Heart right ventricle (tissue), 16 donors: ENCODE measurements around the gene ZNF398. TPM values are rescaled to one million over a fixed set of nuclear protein-coding genes. Genes with fewer than 3 reads are reported as not detected.
A peak's percentile ranks its signal among the peaks of the same experiment; 100 is the strongest.

Experiments
- ATAC-seq, 8 donors: fragments of 200-7000 bp; cut with Tn5 transposase; one replicate each; pipeline ENCODE4 v1.9.1; 2020; ENCODE audit warnings: mild to moderate bottlenecking in 8 of 8, moderate library complexity in 8 of 8, moderate number of reproducible peaks in 1 of 8
- DNase-seq, 2 donors: peaks; one replicate each; pipeline ENCODE4 v3.0.0-alpha.2; 2020
- H3K27ac ChIP-seq, 10 donors: fragments of 200-600 bp; sonication (generic) in 2 of 10; one replicate each; pipeline versions ENCODE4 v1.5.0 to v1.8.0; 2020 to 2022; ENCODE audit warnings: mild to moderate bottlenecking in 3 of 10
- H3K27me3 ChIP-seq, 7 donors: fragments of 200-600 bp; one replicate each; pipeline ENCODE4 v1.8.0; 2021 to 2022; ENCODE audit warnings: mild to moderate bottlenecking in 2 of 7
- H3K36me3 ChIP-seq, 9 donors: fragments of 200-600 bp; sonication (generic) in 1 of 9; one replicate each; pipeline versions ENCODE4 v1.5.0 to v1.8.0; 2020 to 2022; ENCODE audit warnings: mild to moderate bottlenecking in 2 of 9
- H3K4me1 ChIP-seq, 9 donors: fragments of 200-600 bp; sonication (generic) in 1 of 9; one replicate each; pipeline versions ENCODE4 v1.5.0 to v1.8.0; 2020 to 2022; ENCODE audit warnings: mild to moderate bottlenecking in 4 of 9
- H3K4me3 ChIP-seq, 10 donors: fragments of 200-600 bp; sonication (generic) in 2 of 10; one replicate each; pipeline versions ENCODE4 v1.5.0 to v1.8.0; 2020 to 2022; ENCODE audit warnings: mild to moderate bottlenecking in 7 of 10, moderate library complexity in 2 of 10
- H3K9me3 ChIP-seq, 11 donors: fragments of 200-600 bp in 10 of 11; sonication (generic) in 2 of 11; one replicate each; pipeline versions ENCODE4 v1.5.0 to v1.8.0; 2013 to 2022; ENCODE audit warnings: mild to moderate bottlenecking in 2 of 11, control low read depth in 1 of 11, moderate library complexity in 1 of 11
- WGBS, 2 donors: extraction: QIAGEN DNeasy Blood & Tissue Kit; methylation state at CpG; one replicate each; pipeline ENCODE4 v1.1.7; 2013; ENCODE audit warnings: inconsistent platforms in 1 of 2; 5-methylcytosine and 5-hydroxymethylcytosine counted together
- intact Hi-C, 10 donors: fragments of 100-400 bp; cut with DNase I; formaldehyde crosslinking; loops; one replicate each; pipeline versions ENCODE4 v1.11.1 to v1.14.2; 2022
- polyA plus RNA-seq, 2 donors: library from polyadenylated mRNA; stranded (reverse); fragments of 200-250 nt; gene quantifications; one replicate each; pipeline ENCODE4 v1.2.3, GENCODE V29; 2013
- total RNA-seq, 10 donors: library from RNA; stranded (reverse); fragmentation: NEBNext Ultra II Directional in 3 of 10; extraction: Animal tissue kit (Norgen Biotek cat#: 25700) in 3 of 10; gene quantifications; one replicate each; pipeline versions ENCODE4 v1.2.1 to v1.2.4, GENCODE V29; 2021 to 2023
- TF ChIP-seq, protein P1 (sequence below), 9 donors: fragments of 200-600 bp; sonication (generic) in 2 of 9; IDR thresholded peaks; one replicate each; pipeline versions ENCODE4 v1.5.0 to v1.8.0; 2021 to 2022; ENCODE audit warnings: antibody characterized with exemption in 9 of 9, mild to moderate bottlenecking in 5 of 9, moderate library complexity in 1 of 9
- donor health status: Arrhythmogenic right ventricular cardiomyopathy.
- donor health status: ischemic (EF 13 %, LVEDD 7.1; RV severe dilation, severe dysfunction).
- donor health status: healthy with polysubstance abuse.
- donor health status: DM: no; HTN: yes; CAD: no.
- donor health status: DM: no; HTN: no; CAD: no.
- donor health status: ischemic (EF 25% LVEDD 6.9; RV normal size, moderate dysfunction).
- donor health status: ischemic (EF 25% LVEDD 5.7; RV mildly dilated, moderate dysfunction).
- donor health status: healthy.
- donor health status: DM: yes; HTN: yes; CAD: no.
- donor health status: Ischemic cardiomyopathy.
- donor health status: ischemic (EF 35%, LVEDD 5.7; RV mildly dilated, moderate dysfunction).
- donor health status: nonischemic (EF 11% LVEDD 7.7; RV severe dilation, severe dysfunction).
- donor health status: DM: yes; HTN: yes; CAD: no.
- donor health status: PGD.
- donor health status: ischemic (EF 29% LVEDD 5.4; RV normal size, mild dysfunction).
- donor health status: nonischemic (EF 23%, LVEDD 6.1; RV moderate dilation, normal function).

The ZNF398 gene
- total and polyA plus RNA-seq, 12 donors, result 2.0 to 9.2 (median 7.4) TPM

- intact Hi-C loops, result loop anchor here in 1 of 10 donors (5.0 kb wide), 1 partner anchor 38 kb away; the partner anchor contains the start of gene ZNF212
- Histone ChIP-seq H3K36me3 (peaks cover 0 to 69% (median 49%) of the 10 kb centered on the region in 9 donors), H3K4me1 (peaks cover 0 to 37% (median 26%) of the 10 kb centered on the region in 9 donors), H3K4me3 (no peak overlapping the region), H3K27me3 (no peaks in the 10 kb centered on the region), H3K9me3 (no peaks in the 10 kb centered on the region), H3K27ac (no peak overlapping the region)
- no peak for ATAC-seq
- DNase-seq, result no peak
- TF ChIP-seq, protein P1, sequence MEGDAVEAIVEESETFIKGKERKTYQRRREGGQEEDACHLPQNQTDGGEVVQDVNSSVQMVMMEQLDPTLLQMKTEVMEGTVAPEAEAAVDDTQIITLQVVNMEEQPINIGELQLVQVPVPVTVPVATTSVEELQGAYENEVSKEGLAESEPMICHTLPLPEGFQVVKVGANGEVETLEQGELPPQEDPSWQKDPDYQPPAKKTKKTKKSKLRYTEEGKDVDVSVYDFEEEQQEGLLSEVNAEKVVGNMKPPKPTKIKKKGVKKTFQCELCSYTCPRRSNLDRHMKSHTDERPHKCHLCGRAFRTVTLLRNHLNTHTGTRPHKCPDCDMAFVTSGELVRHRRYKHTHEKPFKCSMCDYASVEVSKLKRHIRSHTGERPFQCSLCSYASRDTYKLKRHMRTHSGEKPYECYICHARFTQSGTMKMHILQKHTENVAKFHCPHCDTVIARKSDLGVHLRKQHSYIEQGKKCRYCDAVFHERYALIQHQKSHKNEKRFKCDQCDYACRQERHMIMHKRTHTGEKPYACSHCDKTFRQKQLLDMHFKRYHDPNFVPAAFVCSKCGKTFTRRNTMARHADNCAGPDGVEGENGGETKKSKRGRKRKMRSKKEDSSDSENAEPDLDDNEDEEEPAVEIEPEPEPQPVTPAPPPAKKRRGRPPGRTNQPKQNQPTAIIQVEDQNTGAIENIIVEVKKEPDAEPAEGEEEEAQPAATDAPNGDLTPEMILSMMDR (IDR thresholded peaks at IDR 0.05), result no peak
- WGBS, 2 donors, result 87 to 89% methylated on average over 6 of the region's 6 CpGs
Observed at GRCh38 chr7:149199234-149199995, 52.2 kb downstream of the ZNF398 start.

- intact Hi-C loops, result no loop called here
- no peaks in the 10 kb centered on the region for H3K27me3 ChIP-seq
- H3K36me3 ChIP-seq, result peaks cover 0 to 100% (median 68%) of the 10 kb centered on the region in 9 donors
- H3K4me3 ChIP-seq, result no peak overlapping the region
- WGBS, 2 donors, result 62 to 77% methylated on average over 6 of the region's 6 CpGs
- ATAC-seq, result peak in 6 of 8 donors; percentile 66 to 91 (median 81)
- peaks cover 0 to 14% (median 6%) of the 10 kb centered on the region in 9 donors for H3K4me1 ChIP-seq
- H3K27ac ChIP-seq, result peak overlapping the region in 5 of 10 donors; percentile 4 to 52 (median 13)
- no peaks in the 10 kb centered on the region for H3K9me3 ChIP-seq
- DNase-seq, result peak in 1 of 2 donors; percentile 21
- TF ChIP-seq, protein P1 (IDR thresholded peaks at IDR 0.05), result no peak
Observed at GRCh38 chr7:149202831-149203231, 55.6 kb downstream of the ZNF398 start.

DNA sequence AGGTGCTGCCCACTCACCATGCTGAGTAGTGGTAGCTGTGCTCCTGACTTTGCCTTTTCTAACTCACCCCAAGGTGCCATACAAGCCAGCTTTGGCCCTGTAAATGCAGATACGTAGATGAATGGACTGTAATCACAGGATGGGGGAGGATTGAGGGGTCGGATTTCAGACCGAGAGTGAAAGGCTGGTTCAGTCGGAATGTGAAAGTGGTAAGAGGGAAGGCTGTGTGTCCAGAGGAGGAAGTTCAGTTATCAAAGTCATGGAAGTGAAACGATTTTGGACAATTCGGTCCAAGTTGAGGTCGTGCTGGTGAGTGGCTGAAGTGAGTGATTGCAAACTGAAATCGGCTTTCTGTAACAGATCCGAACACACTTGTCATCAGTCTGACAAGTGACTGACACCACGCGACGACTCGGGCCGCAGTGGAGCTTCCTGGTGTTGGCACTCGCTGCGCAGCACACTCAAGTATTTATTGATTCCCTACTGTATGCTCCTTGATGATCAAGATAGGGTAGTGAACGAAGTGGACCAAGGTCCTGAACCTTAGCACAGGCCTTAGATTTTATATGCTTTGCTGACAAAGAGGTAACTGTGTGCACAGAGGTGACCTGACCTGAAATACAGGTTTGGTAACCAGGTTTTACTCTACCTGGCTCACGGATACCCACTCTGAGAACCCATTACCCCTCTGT, 58.6 kb downstream of the ZNF398 start:
- DNase-seq, result no peak
- Histone ChIP-seq H3K4me3 (no peak overlapping the region), H3K27me3 (no peaks in the 10 kb centered on the region), H3K4me1 (peaks cover 0 to 13% (median 7%) of the 10 kb centered on the region in 9 donors), H3K36me3 (peaks cover 0 to 100% (median 56%) of the 10 kb centered on the region in 9 donors), H3K9me3 (no peaks in the 10 kb centered on the region), H3K27ac (no peak overlapping the region)
- intact Hi-C loops, result no loop called here
- ATAC-seq, result no peak
- WGBS, 2 donors, result 76 to 78% methylated on average over 18 of the region's 18 CpGs
- TF ChIP-seq, protein P1 (IDR thresholded peaks at IDR 0.05), result no peak

DNA sequence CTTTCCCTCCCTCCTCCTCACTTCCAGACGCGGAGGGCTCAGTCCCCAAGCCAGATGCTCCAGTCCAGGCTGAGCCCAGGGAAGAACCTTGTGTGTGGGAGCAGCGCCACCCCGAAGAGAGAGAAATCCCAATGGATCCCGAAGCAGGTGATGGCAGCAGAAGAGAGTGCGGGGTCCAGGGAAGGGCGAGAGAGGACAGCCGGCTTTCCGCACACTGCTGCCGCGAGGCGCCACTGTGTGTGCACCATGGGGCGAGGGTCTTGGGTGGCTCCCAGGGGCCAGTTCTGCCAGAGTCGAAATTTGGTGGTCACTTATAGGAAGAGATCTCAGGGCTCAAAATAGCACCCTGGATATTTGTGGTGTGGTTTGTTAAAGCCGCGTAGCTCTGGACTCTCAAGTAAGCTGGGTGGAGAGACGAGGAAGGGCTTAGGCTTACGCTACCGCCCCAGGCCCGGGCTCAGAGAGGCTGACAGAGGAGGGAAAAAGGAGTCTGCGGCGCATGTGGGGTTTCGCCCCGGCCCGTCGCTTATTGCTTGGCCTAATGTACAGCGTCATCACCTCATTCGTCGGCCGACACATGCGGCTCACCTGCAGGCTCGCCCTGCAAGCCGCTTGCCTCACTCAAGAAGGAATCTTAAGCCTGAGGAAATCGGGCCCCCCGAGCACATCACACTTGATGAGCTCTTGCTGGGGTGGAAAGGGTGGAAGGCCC, 60.2 kb downstream of the ZNF398 start:
- Histone ChIP-seq H3K4me1 (peaks cover 0 to 12% (median 7%) of the 10 kb centered on the region in 9 donors), H3K36me3 (peaks cover 0 to 100% (median 58%) of the 10 kb centered on the region in 9 donors), H3K27me3 (no peaks in the 10 kb centered on the region), H3K27ac (no peak overlapping the region), H3K4me3 (no peak overlapping the region), H3K9me3 (no peaks in the 10 kb centered on the region)
- intact Hi-C loops, result no loop called here
- TF ChIP-seq, protein P1 (IDR thresholded peaks at IDR 0.05), result no peak
- no peak for DNase-seq
- ATAC-seq, result no peak
- 89% methylated on average over 33 to 35 of the region's 35 CpGs for WGBS, 2 donors
